Naive B cell (primary cell): ENCODE measurements around the gene POU2AF3. TPM values are rescaled to one million over a fixed set of nuclear protein-coding genes. Genes with fewer than 3 reads are reported as not detected.

ENCODE experiments used
- ATAC-seq, 2 donors: fragments of 150-1000 bp; cut with Tn5 transposase; 2 replicates each; pipeline ENCODE4 v1.10.0; 2021; ENCODE audit warnings: low read depth in 2 of 2, mild to moderate bottlenecking in 2 of 2, moderate library complexity in 2 of 2
- DNase-seq: peaks from one replicate; pipeline ENCODE4 v3.0.0; 2022
- H3K27ac Mint-ChIP-seq, 6 donors: one replicate each; pipeline ENCODE4 v1.8.0; 2020 to 2022; ENCODE audit warnings: mild to moderate bottlenecking in 6 of 6, mixed read lengths in 6 of 6, moderate library complexity in 5 of 6, inconsistent platforms in 2 of 6
- H3K27me3 Mint-ChIP-seq, 3 donors: one replicate each; pipeline ENCODE4 v1.8.0; 2021 to 2022; ENCODE audit warnings: mixed read lengths in 3 of 3, mild to moderate bottlenecking in 1 of 3
- H3K36me3 Mint-ChIP-seq, 2 donors: one replicate each; pipeline ENCODE4 v1.8.0; 2020 to 2022; ENCODE audit warnings: mixed read lengths in 2 of 2, inconsistent platforms in 1 of 2, mild to moderate bottlenecking in 1 of 2
- H3K4me1 Mint-ChIP-seq, 3 donors: one replicate each; pipeline ENCODE4 v1.8.0; 2020 to 2022; ENCODE audit warnings: mixed read lengths in 3 of 3, inconsistent platforms in 1 of 3, mild to moderate bottlenecking in 1 of 3, moderate library complexity in 1 of 3
- H3K4me3 Mint-ChIP-seq, 8 donors: one replicate each; pipeline ENCODE4 v1.8.0; 2020 to 2022; ENCODE audit warnings: mild to moderate bottlenecking in 8 of 8, mixed read lengths in 8 of 8, moderate library complexity in 8 of 8, inconsistent platforms in 2 of 8
- H3K9me3 Mint-ChIP-seq, 7 donors: one replicate each; pipeline ENCODE4 v1.8.0; 2020 to 2022; ENCODE audit warnings: mixed read lengths in 7 of 7, mild to moderate bottlenecking in 5 of 7, inconsistent platforms in 2 of 7, moderate library complexity in 1 of 7
- polyA plus RNA-seq, 6 donors: library from polyadenylated mRNA; unstranded; fragments of 300-500 nt; fragmentation: Illumina TruSeq; gene quantifications; one replicate each; pipeline ENCODE4 v1.2.3, GENCODE V29; 2021; ENCODE audit warnings: low read depth in 6 of 6

Gene POU2AF3
- polyA plus RNA-seq, 6 donors from 2014 or later, result 0.77 TPM; not detected in 5

DNA sequence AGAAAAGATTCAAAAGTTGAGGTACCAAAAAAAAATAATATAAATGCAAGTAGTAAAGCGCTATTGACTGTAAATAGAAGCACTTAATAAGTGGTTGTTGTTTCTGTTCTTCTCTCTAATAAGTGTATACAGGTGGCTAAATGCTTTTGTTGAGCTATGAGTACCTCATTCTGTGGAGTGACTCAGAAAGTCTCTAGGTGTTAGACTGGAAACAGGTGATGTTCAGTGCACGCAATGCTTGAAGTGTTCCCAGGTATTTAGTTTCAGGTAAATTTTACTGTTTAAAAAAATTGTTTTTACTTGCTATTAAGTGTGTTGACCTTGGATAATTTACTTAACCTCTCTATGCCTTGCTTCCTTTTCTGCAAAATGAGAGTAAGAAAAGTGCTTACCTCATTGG, 24.2 kb downstream of the POU2AF3 start:
- no peaks in the 10 kb centered on the region for H3K27me3 Mint-ChIP-seq
- H3K27ac Mint-ChIP-seq, result no peak overlapping the region
- no peak overlapping the region for H3K4me3 Mint-ChIP-seq
- peaks cover 0 to 16% of the 10 kb centered on the region in 2 donors for H3K36me3 Mint-ChIP-seq
- no peak for DNase-seq
- H3K9me3 Mint-ChIP-seq, result no peaks in the 10 kb centered on the region
- peaks cover 4 to 5% (median 5%) of the 10 kb centered on the region in 3 donors for H3K4me1 Mint-ChIP-seq
- ATAC-seq, result no peak

DNA sequence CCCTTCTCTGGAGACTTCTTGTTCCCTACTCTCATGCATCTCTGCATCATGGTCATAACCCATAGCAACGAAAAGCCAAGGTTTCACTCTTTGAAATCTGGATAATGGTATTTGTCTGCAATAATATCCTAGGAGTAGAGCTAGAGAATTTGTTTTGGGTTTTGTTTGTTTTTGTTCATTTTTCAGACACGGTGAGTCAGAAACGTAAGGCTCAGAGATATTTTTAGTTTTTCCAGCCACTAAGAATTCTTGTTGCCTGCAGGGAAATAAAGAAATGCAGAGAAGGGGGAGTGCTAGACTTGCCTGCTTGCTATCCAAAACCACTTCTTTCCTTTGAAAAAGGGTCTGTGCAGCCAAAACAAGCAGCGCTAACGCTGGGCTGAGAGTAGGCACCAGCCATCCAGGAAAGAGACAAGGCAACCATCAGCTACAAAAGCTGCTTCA, 26.0 kb downstream of the POU2AF3 start:
- ATAC-seq (no peak), DNase-seq (no peak)
- H3K9me3 Mint-ChIP-seq, result no peaks in the 10 kb centered on the region
- H3K27ac Mint-ChIP-seq, result no peak overlapping the region
- H3K4me1 Mint-ChIP-seq, result peaks cover 5 to 9% (median 5%) of the 10 kb centered on the region in 3 donors
- H3K4me3 Mint-ChIP-seq, result no peak overlapping the region
- peaks cover 4 to 16% of the 10 kb centered on the region in 2 donors for H3K36me3 Mint-ChIP-seq
- no peaks in the 10 kb centered on the region for H3K27me3 Mint-ChIP-seq

DNA sequence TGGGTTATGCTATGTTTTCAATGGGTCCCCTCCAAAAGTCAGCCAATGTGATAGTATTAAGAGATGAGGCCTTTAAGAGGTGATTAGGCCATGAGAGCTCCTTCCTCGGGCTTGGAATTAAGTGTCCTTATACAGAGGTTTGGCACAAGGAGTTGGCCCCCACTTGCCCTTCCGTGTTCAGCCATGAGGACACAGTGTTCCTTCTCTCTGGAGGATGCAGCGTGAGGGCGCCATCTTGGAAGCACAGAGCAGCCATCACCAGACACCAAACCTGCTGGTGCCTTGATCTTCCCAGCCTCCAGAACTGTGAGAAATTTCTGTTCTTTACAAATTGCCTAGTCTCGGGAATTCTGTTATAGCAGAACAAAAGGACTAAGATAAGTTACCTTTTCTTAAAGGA, 26.9 kb downstream of the POU2AF3 start:
- H3K9me3 Mint-ChIP-seq, result no peaks in the 10 kb centered on the region
- DNase-seq, result no peak
- H3K4me1 Mint-ChIP-seq, result peaks cover 5 to 9% (median 5%) of the 10 kb centered on the region in 3 donors
- H3K27ac Mint-ChIP-seq, result no peak overlapping the region
- no peak for ATAC-seq
- H3K4me3 Mint-ChIP-seq, result no peak overlapping the region
- H3K36me3 Mint-ChIP-seq, result peaks cover 4 to 16% of the 10 kb centered on the region in 2 donors
- no peaks in the 10 kb centered on the region for H3K27me3 Mint-ChIP-seq

DNA sequence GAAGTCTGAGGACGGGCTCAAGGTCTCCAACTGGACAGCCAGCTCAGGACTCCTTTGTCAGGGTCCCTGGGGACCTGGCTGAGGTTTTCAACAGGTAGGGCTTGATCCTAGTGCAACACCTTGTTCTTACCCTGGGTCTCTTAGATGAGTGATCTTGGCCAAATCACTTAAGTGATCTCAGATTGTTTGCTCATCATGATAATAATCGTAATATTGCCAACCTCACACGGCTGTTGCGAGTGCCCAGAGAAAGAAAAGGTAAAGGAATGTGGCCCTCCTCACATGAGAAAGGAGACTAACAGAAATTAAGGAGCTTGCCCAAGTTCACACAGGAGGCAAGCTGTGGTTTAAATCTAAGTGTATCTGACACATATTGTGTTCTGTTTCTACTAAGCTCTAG, 28.5 kb downstream of the POU2AF3 start:
- Mint-ChIP-seq H3K4me1 (peaks cover 5 to 12% (median 9%) of the 10 kb centered on the region in 3 donors), H3K27ac (peak overlapping the region in 1 of 6 donors; percentile 73), H3K4me3 (no peak overlapping the region), H3K9me3 (no peaks in the 10 kb centered on the region), H3K27me3 (no peaks in the 10 kb centered on the region), H3K36me3 (peaks cover 4 to 16% of the 10 kb centered on the region in 2 donors)
- ATAC-seq, result no peak
- no peak for DNase-seq

DNA sequence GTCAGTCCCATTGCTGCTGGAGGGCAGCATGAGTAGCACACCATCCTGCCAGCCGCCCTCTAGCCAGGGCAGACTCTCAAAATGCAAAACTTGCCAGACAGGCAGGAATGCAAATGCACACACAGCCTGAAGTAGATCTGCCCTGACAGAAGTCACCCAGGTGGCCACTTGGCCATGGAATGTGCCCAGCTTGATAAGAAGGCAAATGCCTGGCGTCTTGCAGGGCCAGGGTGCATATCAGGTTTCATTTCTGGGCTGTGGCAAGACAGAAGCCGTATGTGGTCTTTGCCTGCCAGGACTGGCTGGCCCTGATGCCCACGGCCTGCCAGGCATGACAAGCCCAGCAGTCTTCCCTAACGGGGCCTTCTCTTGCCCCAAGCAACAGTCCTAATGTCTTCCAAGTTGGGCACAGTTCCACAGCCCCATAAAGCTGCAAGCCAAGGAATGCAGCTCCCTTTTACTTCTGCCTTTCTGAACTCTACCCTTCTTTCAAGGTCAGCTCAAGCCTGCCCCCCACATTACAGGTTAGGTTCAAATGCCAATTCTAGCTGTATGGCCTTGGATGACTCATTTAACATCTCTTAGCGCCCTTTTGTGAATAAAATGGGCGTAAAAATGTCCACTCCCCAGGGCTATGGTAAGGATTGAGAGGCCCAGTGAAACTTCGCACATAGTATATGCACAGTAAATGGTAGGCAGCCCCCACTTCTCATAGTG, 29.7 kb downstream of the POU2AF3 start:
- ATAC-seq (no peak), DNase-seq (no peak)
- peaks cover 4 to 16% of the 10 kb centered on the region in 2 donors for H3K36me3 Mint-ChIP-seq
- no peaks in the 10 kb centered on the region for H3K27me3 Mint-ChIP-seq
- H3K27ac Mint-ChIP-seq, result peak overlapping the region in 2 of 6 donors; percentile 6 to 27
- no peaks in the 10 kb centered on the region for H3K9me3 Mint-ChIP-seq
- H3K4me3 Mint-ChIP-seq, result no peak overlapping the region
- H3K4me1 Mint-ChIP-seq, result peaks cover 5 to 12% (median 9%) of the 10 kb centered on the region in 3 donors

DNA sequence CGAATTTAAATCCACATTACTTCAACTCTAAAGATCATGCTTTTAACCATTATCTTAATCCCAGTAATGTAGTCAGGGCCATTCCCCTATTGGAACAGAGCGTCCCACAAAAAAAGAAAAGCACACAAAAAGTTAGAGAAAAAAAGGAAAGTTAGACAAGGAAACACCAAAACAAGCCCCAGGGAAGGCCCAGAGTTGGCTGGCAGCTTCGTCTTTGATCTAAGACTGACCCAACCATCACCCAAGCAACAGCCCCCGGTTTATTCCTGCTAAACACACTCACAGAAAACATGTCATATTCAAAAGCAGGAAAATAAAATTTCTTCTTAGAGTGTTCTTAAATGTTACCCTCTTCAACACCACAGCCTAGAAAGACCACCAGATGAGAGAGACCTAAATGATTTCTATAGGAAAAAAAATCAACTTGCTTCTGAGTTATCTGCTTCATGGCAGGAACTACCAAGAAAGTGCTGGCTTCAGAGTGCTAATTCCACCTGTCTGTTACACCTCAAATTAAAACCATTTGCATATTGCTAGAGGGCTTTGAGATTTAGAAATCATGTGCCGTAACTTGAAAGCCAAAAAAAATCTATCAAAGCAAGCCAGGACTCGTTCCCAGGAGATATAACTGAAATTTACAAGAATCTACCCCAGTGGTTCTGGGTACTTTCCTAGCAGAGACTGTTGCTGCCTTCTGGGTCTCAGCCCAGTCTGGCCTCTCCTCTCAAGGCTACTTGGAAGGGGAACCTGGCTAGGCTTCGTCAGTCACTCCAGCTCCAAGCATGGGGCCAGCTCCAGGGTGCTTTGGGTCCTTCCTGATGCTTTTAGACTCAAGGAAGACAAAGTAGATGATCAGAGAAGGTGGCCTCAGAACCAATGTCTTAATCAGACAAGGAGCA, 31.2 kb downstream of the POU2AF3 start:
- DNase-seq (no peak), ATAC-seq (no peak)
- Mint-ChIP-seq H3K9me3 (no peaks in the 10 kb centered on the region), H3K4me3 (no peak overlapping the region), H3K36me3 (peaks cover 4 to 21% of the 10 kb centered on the region in 2 donors), H3K27me3 (no peaks in the 10 kb centered on the region), H3K27ac (peak overlapping the region in 3 of 6 donors; percentile 23 to 59 (median 34)), H3K4me1 (peaks cover 5 to 17% (median 9%) of the 10 kb centered on the region in 3 donors)

DNA sequence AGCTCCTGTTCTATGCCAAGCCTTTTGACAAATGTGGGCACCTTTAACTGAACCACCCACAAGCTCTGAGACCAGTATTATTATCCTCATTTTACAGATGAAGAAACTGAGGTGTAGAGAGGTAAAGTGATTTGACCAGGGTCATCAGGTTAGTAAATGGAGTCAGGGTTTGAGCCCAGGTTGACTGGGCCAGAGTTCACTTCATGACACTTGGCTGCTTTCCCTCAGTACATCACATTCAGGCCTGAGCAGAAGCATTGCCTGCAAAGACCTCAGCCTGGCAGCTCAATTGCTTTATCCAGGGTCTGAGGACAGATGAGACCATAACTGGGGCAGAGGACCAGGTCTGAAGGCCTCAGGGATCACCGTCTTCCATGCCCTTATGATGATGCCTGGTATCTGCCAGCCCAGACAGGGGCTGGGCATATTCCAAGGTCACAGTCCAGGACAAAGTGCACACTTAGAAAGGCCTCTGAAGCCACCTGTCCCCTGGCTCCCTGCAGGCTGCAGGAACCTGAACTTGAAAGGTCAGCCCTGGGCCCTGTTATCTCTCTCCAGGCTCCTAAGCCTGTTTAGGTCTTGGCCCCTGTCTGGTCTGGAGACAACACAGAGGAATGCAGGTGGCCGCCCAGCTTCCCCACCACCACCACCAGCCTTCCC, 32.0 kb downstream of the POU2AF3 start:
- no peaks in the 10 kb centered on the region for H3K9me3 Mint-ChIP-seq
- H3K4me3 Mint-ChIP-seq, result no peak overlapping the region
- DNase-seq (no peak), ATAC-seq (no peak)
- H3K4me1 Mint-ChIP-seq, result peaks cover 5 to 17% (median 9%) of the 10 kb centered on the region in 3 donors
- no peaks in the 10 kb centered on the region for H3K27me3 Mint-ChIP-seq
- peaks cover 4 to 15% of the 10 kb centered on the region in 2 donors for H3K36me3 Mint-ChIP-seq
- no peak overlapping the region for H3K27ac Mint-ChIP-seq

DNA sequence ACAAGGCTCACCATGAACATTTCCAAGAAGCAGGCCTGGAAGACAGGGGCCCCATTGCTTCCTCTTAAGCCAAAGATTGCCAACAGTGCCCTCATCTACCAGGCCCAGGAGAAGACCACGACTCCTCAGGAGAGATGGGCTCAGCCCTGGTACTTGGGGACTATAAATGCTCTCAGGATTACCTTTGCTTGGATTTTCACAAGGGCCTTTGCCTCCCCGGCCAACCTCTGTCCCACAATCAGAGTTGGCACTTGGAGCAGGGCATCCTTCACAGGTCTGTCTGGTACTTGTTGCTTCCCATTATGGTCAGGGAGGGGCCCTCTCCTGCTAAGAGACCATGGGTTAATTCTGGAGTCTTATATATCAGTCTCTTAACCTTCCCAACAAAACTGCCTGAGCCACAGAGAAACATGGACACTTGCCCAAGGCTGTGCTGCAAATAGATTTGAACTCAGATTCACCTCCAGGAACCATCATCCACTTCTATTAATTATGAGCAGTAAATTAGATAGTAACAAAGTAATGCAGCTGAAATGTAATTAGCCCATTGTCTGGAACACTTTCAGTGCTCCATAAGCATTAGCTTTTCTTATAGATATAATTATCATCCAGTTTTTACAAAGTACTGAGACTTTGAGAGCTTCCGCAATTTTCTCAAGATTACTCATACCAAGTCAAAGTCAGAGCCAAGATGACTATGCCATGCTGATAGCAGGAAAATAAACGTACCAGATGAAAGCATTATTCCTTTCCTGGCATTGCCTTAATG, 33.5 kb downstream of the POU2AF3 start:
- no peak for ATAC-seq
- Mint-ChIP-seq H3K27ac (peak overlapping the region in 2 of 6 donors; percentile 37 to 41), H3K9me3 (no peaks in the 10 kb centered on the region), H3K36me3 (peaks cover 4 to 10% of the 10 kb centered on the region in 2 donors), H3K4me1 (peaks cover 0 to 13% (median 7%) of the 10 kb centered on the region in 3 donors), H3K4me3 (no peak overlapping the region), H3K27me3 (no peaks in the 10 kb centered on the region)
- no peak for DNase-seq

DNA sequence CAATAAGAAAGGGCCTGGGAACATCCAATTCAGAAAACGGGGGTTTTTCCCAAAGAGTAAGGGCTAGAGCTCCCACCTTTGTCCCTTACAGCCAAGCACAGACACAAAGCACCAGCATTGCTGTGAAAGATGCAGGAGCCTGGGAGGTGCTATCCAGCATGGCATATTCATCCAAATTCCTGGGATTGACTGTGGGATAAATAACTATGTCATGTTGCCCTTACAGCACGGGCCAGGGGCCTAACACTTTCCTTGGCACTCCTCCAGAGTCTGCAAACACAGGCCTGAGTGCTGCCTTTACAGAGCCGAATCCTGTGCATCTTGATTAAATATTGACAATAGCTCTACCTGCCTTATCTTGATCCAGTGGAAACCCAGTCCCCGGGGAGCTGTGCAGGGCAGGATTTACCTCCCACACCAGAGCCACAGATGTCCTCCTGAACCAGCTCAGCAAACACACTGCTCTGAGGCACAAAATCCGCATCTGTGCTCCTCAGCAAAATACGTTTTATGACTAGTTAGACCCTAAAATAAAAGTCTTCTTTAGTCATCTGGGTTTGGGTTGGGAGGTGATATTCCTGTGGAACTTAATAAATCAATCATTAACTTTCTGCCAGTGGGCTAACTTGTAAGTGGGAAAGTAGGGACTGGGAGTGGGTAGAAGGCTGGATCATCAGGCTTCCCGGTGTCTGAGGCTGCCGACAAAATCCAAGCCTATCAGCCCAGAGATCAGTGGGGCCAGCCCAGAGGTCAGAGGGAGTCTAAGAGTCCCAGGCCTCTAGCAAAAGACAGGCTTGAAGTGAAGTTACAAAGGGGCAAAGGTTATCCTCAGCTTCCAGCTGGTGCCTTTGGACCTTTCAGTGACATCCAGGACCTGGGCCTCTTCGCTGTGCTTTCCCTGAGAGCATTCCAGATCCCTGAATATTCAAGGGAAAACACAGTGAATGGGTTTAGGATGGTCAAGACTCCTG, 36.5 kb downstream of the POU2AF3 start:
- ATAC-seq (no peak), DNase-seq (no peak)
- Mint-ChIP-seq H3K4me1 (peaks cover 0 to 14% (median 9%) of the 10 kb centered on the region in 3 donors), H3K4me3 (no peak overlapping the region), H3K36me3 (peaks cover 5 to 21% of the 10 kb centered on the region in 2 donors), H3K27me3 (no peaks in the 10 kb centered on the region), H3K9me3 (peaks cover 4 to 6% (median 5%) of the 10 kb centered on the region in 7 donors), H3K27ac (peak overlapping the region in 2 of 6 donors; percentile 18 to 43)

DNA sequence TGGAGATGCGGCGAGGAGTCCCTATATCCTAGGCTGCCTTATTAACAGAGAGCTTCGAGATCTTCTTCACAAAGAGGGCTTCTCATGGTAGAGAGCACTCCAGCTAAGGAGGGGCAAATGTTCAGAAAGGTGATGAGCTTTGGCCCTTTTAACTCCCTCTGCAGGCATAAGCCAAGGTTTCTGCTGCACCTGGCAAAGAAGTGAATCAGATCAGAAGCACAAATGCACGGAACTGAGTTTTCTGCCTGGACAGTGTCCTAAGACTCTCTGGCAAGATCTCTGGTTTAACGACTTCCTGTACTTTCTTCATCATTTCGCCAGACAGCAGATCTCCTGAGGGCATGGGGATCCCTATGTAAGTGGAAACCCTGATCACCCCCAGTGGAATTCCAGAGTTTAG, 37.2 kb downstream of the POU2AF3 start:
- ATAC-seq, result no peak
- H3K27me3 Mint-ChIP-seq, result no peaks in the 10 kb centered on the region
- H3K4me1 Mint-ChIP-seq, result peaks cover 0 to 14% (median 9%) of the 10 kb centered on the region in 3 donors
- no peak for DNase-seq
- no peak overlapping the region for H3K27ac Mint-ChIP-seq
- H3K9me3 Mint-ChIP-seq, result peaks cover 4 to 9% (median 6%) of the 10 kb centered on the region in 7 donors
- H3K4me3 Mint-ChIP-seq, result no peak overlapping the region
- peaks cover 5 to 22% of the 10 kb centered on the region in 2 donors for H3K36me3 Mint-ChIP-seq

DNA sequence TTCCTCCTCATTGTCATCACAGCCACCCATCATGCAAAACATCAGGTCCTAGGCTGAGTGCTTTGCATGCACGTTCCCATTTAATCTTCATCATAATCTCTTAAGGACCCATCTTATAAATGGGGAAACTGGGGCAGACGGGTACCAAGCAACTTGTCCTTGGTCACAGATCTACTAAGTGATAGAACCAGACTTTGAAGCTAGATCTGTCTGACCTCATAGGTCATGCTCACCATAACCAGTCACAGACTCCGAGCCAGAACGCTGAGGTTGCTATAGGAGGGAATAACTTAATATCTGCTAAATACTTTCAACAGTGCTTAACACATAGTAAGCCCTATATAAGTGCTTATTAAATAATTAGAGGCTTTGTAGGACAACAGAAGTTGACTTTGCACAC, 37.7 kb downstream of the POU2AF3 start:
- H3K27me3 Mint-ChIP-seq, result no peaks in the 10 kb centered on the region
- peaks cover 5 to 22% of the 10 kb centered on the region in 2 donors for H3K36me3 Mint-ChIP-seq
- ATAC-seq (no peak), DNase-seq (no peak)
- H3K9me3 Mint-ChIP-seq, result peaks cover 4 to 9% (median 6%) of the 10 kb centered on the region in 7 donors
- H3K4me1 Mint-ChIP-seq, result peaks cover 0 to 14% (median 5%) of the 10 kb centered on the region in 3 donors
- H3K27ac Mint-ChIP-seq, result peak overlapping the region in 1 of 6 donors; percentile 76
- H3K4me3 Mint-ChIP-seq, result no peak overlapping the region
